HG03521 (cell line): ENCODE data around the gene NEK11.

Experiments used
- ATAC-seq: cut with Tn5 transposase; IDR thresholded peaks from one replicate; pipeline ENCODE4 v1.9.1; 2021; ENCODE audit warnings: mild to moderate bottlenecking, moderate library complexity; ENCODE audit not compliant: unreplicated experiment

NEK11 gene

DNA sequence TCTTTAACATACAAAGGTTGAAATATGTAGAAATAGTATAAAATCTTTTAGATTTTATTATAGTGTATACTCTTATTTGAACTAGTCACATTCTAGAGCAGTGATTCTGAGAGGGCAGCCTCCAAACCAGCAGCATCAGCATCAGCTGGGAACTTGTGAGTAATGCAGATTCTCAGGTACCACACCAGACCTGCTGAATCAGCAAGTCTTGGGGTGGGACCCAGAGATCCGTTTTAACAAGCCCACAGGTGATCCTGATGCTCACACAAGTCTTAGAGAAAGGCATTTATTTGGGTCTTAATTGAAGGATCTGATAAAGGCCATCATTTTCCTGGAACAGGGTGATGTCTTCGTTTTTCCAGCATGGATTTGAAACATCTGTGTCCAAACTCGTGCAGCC is 195.9 kb downstream of the NEK11 start:
- no peak for ATAC-seq

DNA sequence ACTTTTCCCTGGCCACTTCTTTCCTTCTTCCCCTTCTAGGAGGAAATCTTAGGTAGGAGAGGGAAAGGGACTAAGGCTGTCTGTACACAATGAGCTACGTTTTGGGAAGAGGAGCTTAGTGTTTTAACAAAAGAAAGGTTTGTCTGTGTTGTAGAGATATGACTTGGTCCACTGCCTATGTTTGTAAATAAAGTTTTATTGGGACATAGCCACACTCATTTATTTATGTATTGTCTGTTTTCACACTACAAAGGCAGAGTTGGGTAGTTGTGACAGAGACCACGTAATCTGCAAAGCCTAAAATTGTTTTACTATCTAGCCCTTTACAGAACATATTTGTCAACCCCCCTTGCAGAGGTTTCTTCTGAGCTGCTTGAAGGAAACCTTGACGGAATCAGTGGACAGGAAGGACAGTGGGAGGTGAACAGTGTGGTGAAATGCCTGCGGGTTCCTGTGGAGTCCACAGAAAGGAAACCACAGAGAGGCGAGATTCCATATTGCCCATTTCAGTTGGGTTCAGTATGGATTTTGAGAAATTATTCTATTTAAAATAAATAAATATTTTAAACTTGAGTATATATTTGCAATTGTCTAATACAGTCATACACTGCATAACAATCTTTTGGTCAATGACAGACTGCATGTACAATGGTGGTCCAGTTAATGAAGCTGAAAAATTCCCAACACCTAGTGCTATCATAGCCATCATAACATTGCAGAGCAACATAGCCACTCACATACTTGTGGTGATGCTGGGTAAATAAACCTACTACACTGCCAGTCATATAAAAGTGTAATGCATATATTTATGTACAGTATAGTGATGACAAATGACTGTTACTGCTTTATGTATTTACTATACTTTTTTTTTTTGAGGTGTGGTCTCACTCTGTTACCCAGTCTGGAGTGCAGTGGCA is 197.0 kb downstream of the NEK11 start:
- no peak for ATAC-seq

DNA sequence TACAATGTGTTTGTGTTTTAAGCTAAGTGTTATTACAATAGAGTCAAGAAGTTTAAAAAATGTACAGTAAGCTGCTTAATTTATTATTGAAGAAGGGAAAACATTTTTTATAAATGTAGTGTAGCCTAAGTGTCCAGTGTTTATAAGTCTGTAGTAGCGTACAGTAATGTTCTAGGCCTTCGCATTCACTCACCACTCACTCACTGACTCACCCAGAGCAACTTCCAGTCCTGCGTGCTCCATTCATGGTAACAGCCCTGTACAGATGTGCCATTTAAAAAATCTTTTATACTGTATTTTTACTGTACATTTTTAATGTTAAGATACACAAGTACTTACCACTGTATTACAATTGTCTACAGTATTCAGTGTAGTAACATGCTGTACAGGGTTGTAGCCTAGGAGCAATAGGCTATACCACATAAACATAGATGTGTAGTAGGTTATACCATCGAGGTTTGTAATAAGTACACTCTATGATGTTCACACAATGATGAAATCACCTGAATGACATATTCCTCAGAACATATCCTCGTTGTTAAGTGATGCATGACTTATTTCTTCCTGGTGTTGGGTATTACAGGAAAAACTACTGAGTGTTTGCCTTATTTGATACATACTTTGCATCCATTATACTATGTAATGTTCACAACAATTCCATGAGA is 198.3 kb downstream of the NEK11 start:
- ATAC-seq: no peak

DNA sequence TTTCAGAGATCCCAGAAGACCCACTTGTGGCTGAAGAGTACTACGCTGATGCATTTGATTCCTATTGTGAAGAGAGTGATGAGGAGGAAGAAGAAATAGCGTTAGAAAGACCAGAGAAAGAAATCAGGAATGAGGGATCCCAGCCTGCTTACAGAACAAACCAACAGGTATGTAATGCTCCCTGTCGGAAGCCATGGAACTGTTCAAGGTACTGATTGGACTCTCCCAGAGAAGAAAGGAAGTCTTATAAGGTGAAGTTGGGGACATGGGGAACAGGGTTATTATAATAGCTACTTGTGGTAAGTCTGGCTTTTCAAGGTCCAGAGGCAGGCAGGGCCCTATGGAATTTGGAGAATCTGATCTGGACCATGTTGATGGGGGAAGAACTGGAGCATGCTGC is 201.8 kb downstream of the NEK11 start:
- no peak for ATAC-seq

DNA sequence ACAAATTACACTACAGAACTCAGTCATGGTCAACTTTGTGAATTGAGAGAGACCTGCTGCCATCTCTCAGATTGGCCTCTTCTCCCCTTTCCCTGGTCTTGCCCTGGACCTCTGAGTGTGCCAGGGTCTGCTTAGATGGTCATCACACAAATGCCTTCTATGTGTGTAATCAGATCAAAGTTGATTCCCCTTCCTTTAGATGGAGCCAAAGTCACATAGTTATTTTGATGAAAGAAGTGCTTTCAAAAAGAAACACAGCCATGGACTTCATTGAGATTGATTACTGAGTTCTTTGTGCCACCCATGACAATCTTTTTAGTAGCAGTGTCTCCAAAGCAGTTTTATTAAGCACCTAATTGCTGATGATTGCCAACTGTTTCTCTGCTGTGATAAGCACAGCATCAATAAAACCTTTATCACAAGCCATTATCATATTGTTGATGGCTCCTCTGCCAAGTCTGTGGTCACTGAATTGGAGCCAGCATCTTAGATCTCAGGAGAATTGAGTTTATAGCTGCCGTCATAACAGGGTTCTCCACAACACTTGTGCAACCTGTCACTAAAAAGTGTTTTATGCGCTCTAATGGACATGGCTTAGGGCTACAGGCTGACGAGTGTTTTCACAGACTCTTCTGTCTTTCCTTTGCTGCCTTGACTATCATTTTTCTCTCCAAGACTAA is 205.2 kb downstream of the NEK11 start:
- no peak for ATAC-seq

DNA sequence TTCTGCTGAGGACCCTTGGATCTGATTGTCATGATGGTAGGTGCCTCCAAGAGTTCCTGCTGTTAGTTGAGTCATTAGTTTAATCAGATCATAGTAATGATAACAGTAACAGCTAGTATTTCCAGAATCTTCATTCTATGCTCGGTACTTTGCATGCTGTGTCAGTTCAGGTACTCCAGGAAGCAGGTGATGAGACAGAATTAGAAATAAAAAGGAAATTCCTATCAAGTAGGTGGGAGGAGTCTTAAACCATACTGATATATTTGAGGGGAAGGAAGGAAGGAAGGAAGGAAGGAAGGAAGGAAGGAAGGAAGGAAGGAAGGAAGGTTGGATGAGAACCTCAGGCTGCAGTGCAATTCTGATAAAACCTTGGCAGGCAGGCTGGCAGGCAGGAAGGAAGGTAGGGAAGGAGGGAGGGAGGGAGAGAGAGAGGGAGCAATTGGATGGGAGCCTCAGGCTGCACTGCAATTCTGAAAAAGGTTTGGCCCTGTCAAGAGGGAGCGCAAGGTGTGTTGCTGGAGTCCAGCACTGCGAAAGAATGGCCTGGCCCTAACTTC is 206.1 kb downstream of the NEK11 start:
- no peak for ATAC-seq

DNA sequence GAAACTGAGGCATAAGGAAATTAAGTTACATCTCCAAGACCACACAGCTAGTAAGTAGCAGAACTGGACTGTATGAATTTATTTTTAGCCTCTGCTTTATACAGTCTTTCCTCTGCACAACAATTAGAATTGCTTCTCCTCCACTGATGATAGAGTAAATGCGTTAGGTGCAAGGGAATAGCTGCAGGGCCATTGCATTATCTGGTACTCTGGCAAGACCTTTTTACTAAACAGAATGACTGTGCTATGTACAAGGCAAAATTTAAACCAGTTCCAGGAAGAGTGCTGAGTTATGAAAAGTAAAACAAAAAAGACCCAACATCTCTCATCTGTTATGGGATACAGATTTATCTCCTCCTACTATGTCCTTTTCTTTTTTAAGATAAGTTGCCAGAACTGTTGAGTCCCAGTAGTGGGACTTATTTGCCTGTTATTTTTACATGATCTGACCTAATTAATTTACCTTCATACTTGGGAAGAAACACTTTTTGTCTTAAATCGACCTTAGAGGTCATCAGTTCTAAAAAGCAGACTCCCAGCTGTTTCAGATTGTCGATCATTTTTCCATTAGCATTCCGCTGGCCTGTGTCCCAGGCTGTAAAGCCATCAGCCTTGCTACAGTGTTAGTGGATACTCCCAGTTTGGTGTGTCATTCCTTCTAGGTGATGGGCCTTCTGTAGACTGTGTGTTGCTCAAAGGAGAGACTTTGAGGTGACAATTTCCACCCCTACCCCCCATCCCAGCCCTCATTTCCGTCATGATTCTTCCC is 207.4 kb downstream of the NEK11 start:
- no peak for ATAC-seq

DNA sequence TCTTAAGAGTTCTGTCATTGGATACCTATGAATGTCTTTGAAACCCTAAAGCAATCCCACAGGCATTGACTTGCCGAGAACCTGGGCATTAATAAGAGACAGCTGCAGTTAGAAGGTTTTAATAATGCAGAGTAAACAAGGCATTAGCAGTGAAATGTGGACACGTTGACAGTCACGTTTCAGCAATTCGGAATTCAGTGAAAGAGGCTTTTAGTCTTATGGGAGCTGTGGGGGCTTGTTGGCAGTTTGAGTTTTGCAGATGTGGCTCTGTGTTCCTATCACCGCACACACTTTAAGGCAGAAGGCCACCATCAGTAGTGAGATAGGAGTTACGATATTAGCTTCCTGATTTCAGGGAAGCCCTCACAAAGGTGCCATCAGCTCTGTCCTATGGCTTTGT is 209.7 kb downstream of the NEK11 start:
- ATAC-seq: no peak

DNA sequence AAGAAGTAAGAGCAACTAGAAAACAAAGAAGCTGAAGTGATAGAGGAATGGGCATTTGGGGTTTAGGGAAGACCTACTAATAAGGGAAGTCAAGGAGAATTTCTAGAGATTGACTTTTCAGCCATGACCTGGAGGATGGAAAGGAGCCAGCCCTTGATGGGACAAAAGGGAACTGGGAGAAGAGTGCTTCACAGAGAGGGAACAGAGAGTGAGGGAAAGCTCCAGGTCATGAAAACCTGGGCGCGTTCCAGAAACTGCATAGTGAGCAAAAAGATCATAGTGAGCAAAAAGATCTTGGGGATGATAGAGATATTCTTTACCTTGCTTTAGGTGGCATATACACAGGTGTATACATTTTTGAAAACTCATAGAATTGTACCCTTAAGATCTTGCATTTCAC is 211.8 kb downstream of the NEK11 start:
- ATAC-seq: no peak

DNA sequence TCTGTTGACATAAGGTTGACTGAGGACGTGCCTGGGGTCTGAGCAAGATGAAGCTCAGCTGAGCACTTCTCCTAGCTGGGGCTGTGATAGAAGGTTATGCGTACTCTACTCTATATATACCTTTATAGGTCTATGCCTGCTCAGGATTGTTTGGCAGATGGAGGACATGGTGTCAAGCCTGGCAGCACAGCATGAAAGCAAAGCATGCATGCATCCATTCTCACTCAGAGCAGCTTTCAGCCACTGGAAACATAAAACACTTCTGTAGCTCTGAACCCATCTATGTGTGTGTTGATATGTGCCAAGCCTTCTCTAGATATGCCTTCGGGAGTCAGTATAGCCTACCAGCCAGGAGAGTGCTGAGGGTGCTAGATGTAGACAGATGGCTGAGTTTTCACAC is 212.6 kb downstream of the NEK11 start:
- no peak for ATAC-seq

DNA sequence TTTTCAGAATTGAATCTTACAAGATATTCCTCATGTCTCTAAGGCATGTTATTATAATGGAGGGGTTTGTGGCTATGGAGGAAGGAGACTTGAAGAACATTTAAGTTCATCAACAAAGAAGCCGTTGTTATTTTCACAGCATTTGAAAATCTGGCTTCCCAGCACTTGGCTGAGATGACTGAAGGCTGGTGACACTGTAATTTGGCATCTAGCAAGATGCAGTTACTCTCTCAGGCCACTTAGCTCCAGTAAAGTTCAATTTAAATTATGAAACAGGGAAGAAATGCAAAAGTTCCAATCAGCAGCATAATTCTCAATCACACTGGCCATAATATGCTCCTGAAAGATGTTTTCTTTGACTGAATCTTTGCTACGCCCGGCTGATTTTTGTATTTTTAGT is 215.5 kb downstream of the NEK11 start:
- no peak for ATAC-seq

DNA sequence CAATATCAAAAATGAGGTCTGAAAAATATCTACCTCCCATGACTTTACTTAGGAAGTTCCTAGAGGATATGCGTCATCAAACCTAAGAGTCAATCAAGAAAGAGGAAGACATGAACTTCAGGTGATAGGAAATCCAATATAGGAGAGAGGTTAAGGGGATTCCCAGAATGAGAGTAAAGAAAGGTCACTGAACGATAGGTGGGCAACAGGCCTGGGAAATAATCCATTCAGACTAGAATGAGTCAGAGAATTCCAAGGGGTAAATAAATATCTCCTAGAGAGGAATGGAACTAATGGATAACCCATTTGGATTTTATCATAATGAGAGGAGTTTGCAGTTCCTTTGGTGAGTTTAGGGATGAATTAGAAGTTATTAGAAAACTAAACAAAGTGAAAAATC is 223.8 kb downstream of the NEK11 start:
- ATAC-seq: no peak

DNA sequence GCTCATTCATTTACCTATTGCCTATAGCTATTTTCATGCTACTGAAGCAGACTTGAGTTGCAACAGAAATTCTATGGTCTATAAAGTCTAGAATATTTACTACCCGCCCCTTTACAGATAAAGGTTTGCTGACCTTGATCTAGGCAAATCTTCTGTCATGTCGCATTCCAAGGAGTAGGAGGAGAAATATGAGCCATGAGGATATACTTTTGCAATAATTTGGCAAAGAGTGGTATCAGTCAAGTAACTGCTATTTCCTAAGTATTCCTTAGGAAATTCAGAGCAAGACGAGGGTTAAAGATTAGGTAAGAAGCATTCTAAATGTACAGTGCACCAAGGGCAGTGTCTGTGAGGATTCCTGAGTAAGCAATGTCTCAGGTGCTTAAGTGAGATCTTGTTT is 233.8 kb downstream of the NEK11 start:
- no peak for ATAC-seq

DNA sequence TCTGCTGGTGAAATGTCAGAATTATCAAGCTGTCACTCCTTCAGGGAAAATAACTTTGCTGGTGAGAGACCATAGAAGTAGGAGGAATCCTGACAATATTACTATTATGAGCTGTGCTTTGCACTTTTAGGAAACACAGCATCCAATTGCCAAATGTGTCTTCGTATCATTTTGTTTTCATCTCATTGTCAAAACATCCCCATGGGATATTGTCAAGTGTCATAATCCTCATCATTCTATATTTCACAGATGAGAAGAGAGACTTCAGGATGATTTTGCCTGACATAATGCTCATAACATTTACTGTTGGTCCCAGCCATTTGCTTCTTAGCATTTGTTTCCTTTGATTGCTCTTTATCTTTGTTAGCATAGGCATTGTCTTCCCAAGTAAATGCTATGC is 234.4 kb downstream of the NEK11 start:
- ATAC-seq: no peak

DNA sequence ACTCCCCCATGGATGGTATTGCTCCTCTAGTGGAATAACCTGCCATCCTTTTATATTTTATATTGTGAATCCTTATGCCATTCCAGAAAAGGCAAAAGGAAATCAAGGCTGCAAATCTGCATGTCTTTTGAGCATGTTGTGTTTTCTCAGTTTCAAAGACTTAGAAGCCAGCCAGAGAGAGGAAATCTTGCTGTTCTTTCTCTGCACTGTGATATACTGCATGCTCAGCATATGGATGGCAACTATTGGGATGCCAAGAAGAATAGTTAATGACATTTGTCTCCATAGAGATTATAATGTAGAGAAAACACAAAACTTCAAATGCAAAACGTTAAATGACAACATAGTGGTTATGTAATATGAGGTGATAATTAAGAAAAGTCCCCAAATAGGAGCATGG is 248.9 kb downstream of the NEK11 start:
- ATAC-seq: no peak

DNA sequence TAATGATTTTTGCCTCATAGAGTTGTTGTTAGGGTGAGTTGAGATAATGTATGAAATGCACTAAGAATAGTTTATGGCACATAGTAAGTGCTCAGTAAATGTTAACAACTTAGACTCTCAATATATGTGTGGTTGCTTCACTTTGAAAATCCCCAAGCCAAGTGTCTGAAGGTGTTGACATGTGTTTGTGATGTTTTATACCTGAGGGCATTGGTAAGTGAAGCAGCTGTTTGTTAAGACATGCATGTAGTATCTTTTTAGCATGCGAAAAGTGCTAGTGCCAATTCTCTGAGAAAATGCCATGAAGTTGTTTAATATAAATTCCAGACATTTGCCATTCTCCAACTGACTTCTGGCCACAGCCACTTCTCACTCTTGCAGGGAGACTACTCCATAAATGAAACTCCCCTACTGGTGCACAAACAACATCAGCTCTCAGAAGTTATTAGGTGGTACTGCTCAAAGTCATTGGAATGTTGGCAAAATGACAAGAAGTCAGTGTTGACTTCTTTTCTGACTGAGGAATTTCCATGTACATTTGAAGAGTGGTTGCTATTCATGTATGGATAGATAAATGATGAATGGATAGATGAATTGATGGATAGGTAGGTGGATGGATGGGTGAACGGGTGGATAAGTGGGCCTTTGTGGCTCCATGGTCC is 251.3 kb downstream of the NEK11 start:
- ATAC-seq: no peak

DNA sequence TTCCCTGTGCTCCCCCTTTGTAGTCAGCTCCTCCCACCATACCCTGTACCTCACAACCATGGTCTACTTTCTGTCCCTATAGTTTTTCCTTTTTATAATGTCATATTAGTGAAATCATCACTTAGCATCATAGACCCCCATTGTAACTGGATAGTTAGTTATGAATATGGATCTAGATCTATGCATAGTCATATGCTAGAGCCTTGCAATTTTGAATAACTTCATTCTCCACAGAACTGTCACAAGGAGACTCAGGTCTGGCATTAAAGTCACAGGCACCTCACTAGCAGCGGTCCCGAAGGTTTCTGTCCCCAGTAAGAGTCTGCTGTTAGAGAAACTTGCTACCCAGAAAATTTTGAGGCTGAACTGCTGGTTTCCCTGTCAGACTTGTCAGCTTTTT is 252.9 kb downstream of the NEK11 start:
- ATAC-seq: no peak

DNA sequence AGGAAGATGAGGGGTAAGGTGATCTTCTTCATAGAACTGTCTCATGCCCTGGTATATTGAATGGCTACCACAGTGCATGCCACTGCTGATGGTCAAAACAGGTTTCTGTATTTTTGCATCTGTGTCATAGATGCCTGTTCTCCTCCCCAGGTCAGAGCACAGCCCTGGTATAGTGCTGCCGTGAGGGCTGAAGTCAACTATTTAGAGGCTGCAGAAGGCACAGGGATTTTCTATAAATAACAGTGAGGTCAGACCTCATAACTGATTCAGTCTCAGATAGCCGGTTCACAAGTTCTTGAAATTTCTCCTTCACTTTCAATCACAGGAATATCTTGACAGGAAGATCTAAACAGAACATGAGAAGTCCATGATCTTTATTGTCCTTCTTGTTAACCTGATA is 255.7 kb downstream of the NEK11 start:
- no peak for ATAC-seq

DNA sequence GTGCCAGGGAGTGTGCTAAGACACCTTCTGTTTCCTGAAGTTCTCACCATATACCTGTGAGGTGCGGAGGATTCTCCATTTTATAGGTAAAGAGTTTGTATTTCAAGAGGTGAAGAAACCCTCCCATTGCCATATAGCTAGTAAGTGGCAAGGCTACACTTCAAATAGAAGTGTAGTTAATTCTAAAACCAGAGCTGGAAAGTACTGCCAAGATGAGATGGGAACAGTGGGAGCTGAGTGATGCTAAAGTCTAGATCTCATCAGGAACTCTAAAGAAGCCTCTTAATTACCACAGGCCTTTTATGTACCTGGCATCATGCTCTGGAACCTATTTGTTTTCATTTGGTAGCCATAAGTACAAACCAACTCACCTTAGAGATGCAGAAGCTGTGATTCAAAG is 256.3 kb downstream of the NEK11 start:
- no peak for ATAC-seq

DNA sequence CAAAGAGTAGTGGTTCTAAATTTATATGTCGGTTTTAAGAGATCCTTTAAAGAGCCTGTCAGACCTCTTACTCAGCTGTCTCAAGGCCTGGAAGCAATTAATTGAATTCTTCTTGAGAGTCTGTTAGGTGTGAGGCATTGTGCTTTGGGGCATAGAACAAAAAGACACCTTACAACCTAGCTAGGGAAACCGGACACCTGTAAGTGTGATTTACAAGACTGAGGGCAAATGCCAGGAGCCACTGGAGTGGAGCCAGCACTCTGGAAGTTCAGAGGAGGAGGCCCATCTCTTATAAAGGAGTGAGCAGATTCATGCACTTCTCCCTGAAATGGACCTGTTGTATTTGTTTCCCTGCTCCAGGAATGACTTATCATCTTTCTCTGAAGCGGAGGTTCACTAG is 257.2 kb downstream of the NEK11 start:
- ATAC-seq: no peak
